Fibroblast of skin of left quadriceps (primary cell): ENCODE results near the gene ITCH.
A peak's percentile ranks its signal among the peaks of the same experiment; 100 is the strongest.
"Not testable (repeated sequence)": the region's sequence is repeated elsewhere in the genome, so short reads cannot be mapped to it uniquely, and the experiment has no call there.

Experiments used
- DNase-seq, 2 experiments: peaks; one replicate each; pipeline ENCODE4 v3.0.0-alpha.2; 2013; ENCODE audit warnings: low read depth in 2 of 2

ITCH gene

GRCh38 chr20:34343458-34344211 lies 19.4 kb upstream of the ITCH start:
- no peak for DNase-seq

- no peak for DNase-seq
Observed at GRCh38 chr20:34344238-34344637, 18.8 kb upstream of the ITCH start.

- no peak for DNase-seq
Observed at GRCh38 chr20:34345402-34345736, 17.7 kb upstream of the ITCH start.

- not testable (repeated sequence) for DNase-seq
Observed at GRCh38 chr20:34345839-34346532, 17.1 kb upstream of the ITCH start.

- DNase-seq, result not testable (repeated sequence)
Observed at GRCh38 chr20:34346533-34346865, 16.6 kb upstream of the ITCH start.

- DNase-seq, result no peak
Observed at GRCh38 chr20:34347571-34347970, 15.5 kb upstream of the ITCH start.

GRCh38 chr20:34350095-34350494 lies 13.0 kb upstream of the ITCH start:
- no peak for DNase-seq

GRCh38 chr20:34353467-34353866 lies 9.6 kb upstream of the ITCH start:
- not testable (repeated sequence) for DNase-seq

GRCh38 chr20:34355427-34355826 lies 7.6 kb upstream of the ITCH start:
- DNase-seq, result no peak

- not testable (repeated sequence) for DNase-seq
Observed at GRCh38 chr20:34359729-34360128, 3.3 kb upstream of the ITCH start.

- DNase-seq, result no peak
Observed at GRCh38 chr20:34362502-34363061, 491 bp upstream of the ITCH start.

GRCh38 chr20:34363465-34364222 lies 571 bp downstream of the ITCH start:
- DNase-seq, result peak; percentile 5 to 9

GRCh38 chr20:34364223-34364506 lies 1.1 kb downstream of the ITCH start:
- no peak for DNase-seq

GRCh38 chr20:34365765-34366213 lies 2.7 kb downstream of the ITCH start:
- DNase-seq, result no peak

- DNase-seq, result no peak
Observed at GRCh38 chr20:34367155-34367554, 4.1 kb downstream of the ITCH start.

- DNase-seq, result not testable (repeated sequence)
Observed at GRCh38 chr20:34367911-34368310, 4.8 kb downstream of the ITCH start.

- no peak for DNase-seq
Observed at GRCh38 chr20:34368547-34368946, 5.5 kb downstream of the ITCH start.

GRCh38 chr20:34369265-34369664 lies 6.2 kb downstream of the ITCH start:
- DNase-seq, result no peak

- no peak for DNase-seq
Observed at GRCh38 chr20:34370062-34370461, 7.0 kb downstream of the ITCH start.

GRCh38 chr20:34373445-34373844 lies 10.4 kb downstream of the ITCH start:
- no peak for DNase-seq

GRCh38 chr20:34374209-34374760 lies 11.2 kb downstream of the ITCH start:
- DNase-seq, result no peak

- no peak for DNase-seq
Observed at GRCh38 chr20:34375977-34376430, 12.9 kb downstream of the ITCH start.
